HepG2 (cell line): ENCODE data around the gene TST. TPM values are rescaled to one million over a fixed set of nuclear protein-coding genes. Genes with fewer than 3 reads are reported as not detected.

Source experiments
- CEBPG ChIP-seq: IDR thresholded peaks from 2 replicates; pipeline ENCODE4 v1.6.1; 2016
- GABPB1 ChIP-seq: IDR thresholded peaks from 2 replicates; pipeline ENCODE4 v1.6.1; 2016; ENCODE audit warnings: mild to moderate bottlenecking, missing genetic modification reagents, moderate library complexity, missing compliant biosample characterization
- GATA4 ChIP-seq: sonication (generic); IDR thresholded peaks from 2 replicates; pipeline ENCODE4 v1.6.1; 2016; ENCODE audit warnings: antibody characterized with exemption, low read depth, borderline replicate concordance
- PRDM15 ChIP-seq: sonication (generic); formaldehyde crosslinking; IDR thresholded peaks from 2 replicates; pipeline ENCODE4 v1.4.0; 2020; ENCODE audit warnings: missing genetic modification reagents
- RXRA ChIP-seq: sonication (generic); formaldehyde crosslinking; IDR thresholded peaks from 2 replicates; pipeline ENCODE4 v1.5.1; 2020; ENCODE audit warnings: missing genetic modification reagents
- TFE3 ChIP-seq: IDR thresholded peaks from 2 replicates; pipeline ENCODE4 v1.6.1; 2016
- ZFP41 ChIP-seq: sonication (generic); formaldehyde crosslinking; IDR thresholded peaks from 2 replicates; pipeline ENCODE4 v1.4.0; 2020; ENCODE audit warnings: mild to moderate bottlenecking, missing genetic modification reagents, borderline replicate concordance
- ZMYM4 ChIP-seq: sonication (generic); formaldehyde crosslinking; IDR thresholded peaks from 2 replicates; pipeline ENCODE4 v1.8.1; 2023; ENCODE audit warnings: mild to moderate bottlenecking, missing genetic modification reagents
- ZNF276 ChIP-seq: sonication (generic); formaldehyde crosslinking; IDR thresholded peaks from 2 replicates; pipeline ENCODE4 v1.4.0; 2020; ENCODE audit warnings: mild to moderate bottlenecking, low read depth, missing genetic modification reagents
- ZNF292 ChIP-seq: sonication (generic); formaldehyde crosslinking; IDR thresholded peaks from 2 replicates; pipeline ENCODE4 v1.8.1; 2022; ENCODE audit warnings: mild to moderate bottlenecking, low read depth, missing genetic modification reagents, borderline replicate concordance
- ZNF318 ChIP-seq: sonication (generic); formaldehyde crosslinking; IDR thresholded peaks from 2 replicates; pipeline ENCODE4 v1.4.0; 2020; ENCODE audit warnings: mild to moderate bottlenecking, missing genetic modification reagents
- ZNF567 ChIP-seq: sonication (generic); formaldehyde crosslinking; IDR thresholded peaks from 2 replicates; pipeline ENCODE4 v1.8.1; 2023; ENCODE audit warnings: mild to moderate bottlenecking, missing genetic modification reagents, borderline replicate concordance
- ZNF792 ChIP-seq: IDR thresholded peaks from 2 replicates; pipeline ENCODE4 v1.6.1; 2016
- polyA plus RNA-seq, 8 experiments: library from polyadenylated mRNA; depleted of rRNA in 3 of 8; stranded (reverse) in 7 of 8; unstranded in 1 of 8; fragments of >200 nt; fragmentation: Illumina TruSeq in 4 of 8; extraction: Trizol in 4 of 8; gene quantifications; 2 replicates each; pipeline versions ENCODE4 v1.2.1 to v1.2.3, GENCODE V29; 2011 to 2016; ENCODE audit warnings: low read depth in 4 of 8, missing spikeins in 1 of 8, mixed read lengths in 1 of 8; ENCODE audit not compliant: insufficient read depth in 1 of 8
- total RNA-seq, 5 experiments: library from RNA; depleted of rRNA; stranded (reverse); fragments of >200 nt; fragmentation: Illumina TruSeq; extraction: Trizol; gene quantifications; 2 replicates each; pipeline ENCODE4 v1.2.3, GENCODE V29; 2016; ENCODE audit warnings: low read depth in 1 of 5

Gene TST
- total and polyA plus RNA-seq, 2 of the 13 experiments (the other 11 are each of a cell fraction or from before 2014, with no cell fraction given) = 44.6 to 63.6 TPM

- 0 out of 2 replicates have a peak, but pooled peaks have one; percentile 29 for TF ChIP-seq ZNF318 (CRISPR knock-in tag)
- peak; percentile 77; the same call in 1 of the 2 replicates for TF ChIP-seq ZFP41 (CRISPR knock-in tag)
- TF ChIP-seq PRDM15 (CRISPR knock-in tag) = no peak
- peak; percentile 87 for TF ChIP-seq ZNF292
- 0 out of 2 replicates have a peak, but pooled peaks have one; percentile 2 for TF ChIP-seq CEBPG
- 0 out of 2 replicates have a peak, but pooled peaks have one; percentile 65 for TF ChIP-seq ZNF567
- TF ChIP-seq GATA4 = no peak
- TF ChIP-seq ZNF792 (CRISPR knock-in tag) = peak; percentile 49; the same call in 1 of the 2 replicates
- no peak for TF ChIP-seq ZNF276 (CRISPR knock-in tag)
- 0 out of 2 replicates have a peak, but pooled peaks have one; percentile 28 for TF ChIP-seq TFE3 (CRISPR knock-in tag)
- peak; percentile 65 for TF ChIP-seq GABPB1
- TF ChIP-seq ZMYM4 (CRISPR knock-in tag) = peak; percentile 22; the same call in 1 of the 2 replicates
- TF ChIP-seq RXRA = peak; percentile 54; the same call in 1 of the 2 replicates
Observed at GRCh38 chr22:37043828-37044538, 24.7 kb upstream of the TST start (continued).
